ENCODE measurements around the gene KLF11. TPM values are rescaled to one million over a fixed set of nuclear protein-coding genes. Genes with fewer than 3 reads are reported as not detected.

Gene KLF11
- total and polyA plus RNA-seq, 5 experiments from 2014 or later, result 1.3 to 10.8 (median 4.3) TPM

DNA sequence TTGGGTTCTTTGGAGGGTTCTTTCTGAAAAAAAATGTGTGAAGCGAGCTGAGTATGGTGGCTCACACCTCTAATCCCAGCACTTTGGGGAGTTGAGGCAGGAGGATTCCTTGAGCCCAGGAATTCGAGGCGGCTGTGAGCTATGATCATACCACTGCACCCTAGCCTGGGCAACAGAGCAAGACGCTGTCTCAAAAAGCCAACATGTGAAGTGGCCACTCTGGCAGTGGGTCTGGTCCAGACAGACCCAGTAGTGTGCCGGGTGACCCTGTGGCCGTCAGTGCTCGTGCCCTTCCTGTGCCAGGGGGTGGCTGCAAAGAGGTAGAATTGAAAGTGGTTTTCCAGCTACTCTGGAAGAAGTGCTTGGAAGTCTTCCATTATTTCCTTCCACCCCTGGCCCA is 11.6 kb downstream of the KLF11 start:
- no peak overlapping the region for H3K4me3 Mint-ChIP-seq
- POLR2A ChIA-PET, result no interaction called here
- peaks cover 8 to 45% (median 16%) of the 10 kb centered on the region in 3 donors for H3K36me3 Mint-ChIP-seq
- no peaks in the 10 kb centered on the region for H3K9me3 Mint-ChIP-seq
- peaks cover 0 to 3% (median 0%) of the 10 kb centered on the region in 5 donors for H3K27me3 Mint-ChIP-seq
- peaks cover 0 to 8% (median 4%) of the 10 kb centered on the region in 4 donors for H3K4me1 Mint-ChIP-seq
- DNase-seq (no peak), ATAC-seq (no peak)
- H3K27ac Mint-ChIP-seq, result no peak overlapping the region

- peaks cover 0 to 8% (median 4%) of the 10 kb centered on the region in 4 donors for H3K4me1 Mint-ChIP-seq
- H3K36me3 Mint-ChIP-seq, result peaks cover 8 to 39% (median 16%) of the 10 kb centered on the region in 3 donors
- H3K9me3 Mint-ChIP-seq, result no peaks in the 10 kb centered on the region
- H3K27ac Mint-ChIP-seq, result no peak overlapping the region
- POLR2A ChIA-PET, result no interaction called here
- ATAC-seq (no peak), DNase-seq (no peak)
- H3K4me3 Mint-ChIP-seq, result no peak overlapping the region
- peaks cover 0 to 3% (median 0%) of the 10 kb centered on the region in 5 donors for H3K27me3 Mint-ChIP-seq
These were observed 13.1 kb downstream of the KLF11 start for GRCh38 chr2:10056439-10056838.

DNA sequence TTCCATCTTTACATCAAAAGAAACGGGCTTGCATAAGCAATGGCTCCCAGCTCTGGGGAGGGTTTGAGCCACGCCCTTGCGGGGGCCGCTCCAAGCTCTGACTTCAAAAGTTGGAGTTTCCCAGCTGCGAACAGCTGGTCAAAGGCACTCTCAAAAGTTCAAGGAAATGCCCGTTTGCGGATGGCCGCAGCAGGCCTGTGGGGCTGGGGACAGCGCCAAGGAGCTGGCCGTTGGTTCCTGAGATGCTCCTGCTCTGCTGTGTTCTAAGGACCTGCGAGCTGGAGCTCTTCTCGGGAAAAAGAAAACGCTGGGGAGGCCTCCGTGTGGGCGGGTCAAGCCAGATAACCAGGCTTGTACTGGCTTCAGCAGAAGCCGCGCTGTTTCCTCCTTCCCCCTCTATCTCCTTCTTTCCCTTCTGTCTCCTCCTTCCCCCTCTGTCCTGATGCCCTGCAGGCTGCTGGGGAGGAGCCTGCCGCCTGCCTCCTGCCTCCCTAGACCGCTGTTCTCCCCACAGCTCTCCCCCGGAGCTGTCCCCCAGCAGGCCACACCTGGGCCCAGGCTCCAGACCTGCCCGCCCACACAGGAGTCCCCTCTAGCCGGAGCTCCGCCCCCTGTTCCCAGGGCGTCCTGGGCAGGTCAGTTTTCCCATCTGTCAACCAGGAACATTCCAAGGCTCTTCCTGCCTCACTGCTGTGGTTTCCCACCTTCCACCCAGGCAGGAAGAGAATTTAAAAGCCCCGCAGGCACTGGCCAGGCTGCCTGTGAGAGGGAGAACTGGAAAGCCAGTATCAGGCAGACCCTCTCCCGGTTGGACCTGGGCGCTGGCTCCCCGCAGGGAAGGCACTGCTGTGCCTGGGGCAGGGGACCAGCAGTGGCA is 14.1 kb downstream of the KLF11 start:
- no peak for DNase-seq
- H3K27me3 Mint-ChIP-seq, result peaks cover 0 to 3% (median 0%) of the 10 kb centered on the region in 5 donors
- H3K36me3 Mint-ChIP-seq, result peaks cover 8 to 32% (median 10%) of the 10 kb centered on the region in 3 donors
- no peak for ATAC-seq
- H3K27ac Mint-ChIP-seq, result no peak overlapping the region
- peaks cover 0 to 8% (median 4%) of the 10 kb centered on the region in 4 donors for H3K4me1 Mint-ChIP-seq
- no peaks in the 10 kb centered on the region for H3K9me3 Mint-ChIP-seq
- POLR2A ChIA-PET, result interaction anchor here (0.6 kb wide), 2 partner anchors 20 to 100 kb away, joined by 5 to 6 read pairs; no protein-coding TSS in a partner anchor
- no peak overlapping the region for H3K4me3 Mint-ChIP-seq

DNA sequence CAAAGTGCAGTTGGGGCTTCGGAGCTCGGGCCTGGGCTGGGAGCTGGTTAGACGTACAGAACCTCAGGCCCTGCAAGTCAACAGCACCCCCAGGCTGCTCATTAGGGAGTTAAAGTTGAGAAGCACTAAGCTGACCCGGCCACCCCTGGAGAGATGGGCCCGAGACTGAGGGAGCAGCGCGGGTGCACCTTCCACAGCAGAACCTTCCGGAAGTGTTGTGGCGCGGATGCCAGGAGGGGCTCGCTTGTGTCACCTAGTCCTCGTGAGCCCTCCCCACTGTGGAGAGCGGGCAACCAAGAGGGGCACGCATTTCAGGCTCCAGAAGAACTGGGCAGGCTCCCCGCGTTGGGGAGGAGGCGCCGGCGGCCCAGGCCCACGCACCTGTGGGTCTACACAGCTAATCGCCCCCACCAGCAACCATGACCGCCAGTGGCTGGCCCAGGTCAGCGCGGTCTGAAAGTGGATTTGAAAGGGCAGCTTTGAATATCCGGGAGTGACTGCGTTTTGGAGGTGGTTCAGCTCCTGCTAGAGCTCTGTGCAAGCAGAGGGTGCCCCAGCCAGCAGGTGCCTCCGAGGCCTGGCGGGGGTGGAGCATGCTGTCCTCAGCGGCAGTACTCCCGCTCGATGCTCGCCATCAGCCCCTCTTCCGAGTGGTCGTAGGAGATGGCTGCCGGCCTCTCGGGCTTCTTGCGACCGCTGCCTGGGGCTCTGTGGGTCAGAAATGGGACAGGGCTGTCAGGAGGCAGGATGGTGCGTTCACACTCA is 15.1 kb downstream of the KLF11 start:
- Mint-ChIP-seq H3K36me3 (peaks cover 4 to 22% (median 10%) of the 10 kb centered on the region in 3 donors), H3K27ac (no peak overlapping the region), H3K4me1 (peaks cover 0 to 8% (median 4%) of the 10 kb centered on the region in 4 donors), H3K4me3 (no peak overlapping the region), H3K9me3 (no peaks in the 10 kb centered on the region), H3K27me3 (peaks cover 0 to 8% (median 1%) of the 10 kb centered on the region in 5 donors)
- ATAC-seq (no peak), DNase-seq (no peak)
- POLR2A ChIA-PET, result no interaction called here

GRCh38 chr2:10059016-10059351 is 15.6 kb downstream of the KLF11 start:
- DNase-seq, result no peak
- Mint-ChIP-seq H3K27me3 (peaks cover 0 to 8% (median 1%) of the 10 kb centered on the region in 5 donors), H3K9me3 (no peaks in the 10 kb centered on the region), H3K4me3 (no peak overlapping the region), H3K36me3 (peaks cover 2 to 17% (median 10%) of the 10 kb centered on the region in 3 donors), H3K27ac (peak overlapping the region in 1 of 10 donors; percentile 53), H3K4me1 (peaks cover 0 to 8% (median 4%) of the 10 kb centered on the region in 4 donors)
- ATAC-seq, result no peak
- POLR2A ChIA-PET, result no interaction called here

DNA sequence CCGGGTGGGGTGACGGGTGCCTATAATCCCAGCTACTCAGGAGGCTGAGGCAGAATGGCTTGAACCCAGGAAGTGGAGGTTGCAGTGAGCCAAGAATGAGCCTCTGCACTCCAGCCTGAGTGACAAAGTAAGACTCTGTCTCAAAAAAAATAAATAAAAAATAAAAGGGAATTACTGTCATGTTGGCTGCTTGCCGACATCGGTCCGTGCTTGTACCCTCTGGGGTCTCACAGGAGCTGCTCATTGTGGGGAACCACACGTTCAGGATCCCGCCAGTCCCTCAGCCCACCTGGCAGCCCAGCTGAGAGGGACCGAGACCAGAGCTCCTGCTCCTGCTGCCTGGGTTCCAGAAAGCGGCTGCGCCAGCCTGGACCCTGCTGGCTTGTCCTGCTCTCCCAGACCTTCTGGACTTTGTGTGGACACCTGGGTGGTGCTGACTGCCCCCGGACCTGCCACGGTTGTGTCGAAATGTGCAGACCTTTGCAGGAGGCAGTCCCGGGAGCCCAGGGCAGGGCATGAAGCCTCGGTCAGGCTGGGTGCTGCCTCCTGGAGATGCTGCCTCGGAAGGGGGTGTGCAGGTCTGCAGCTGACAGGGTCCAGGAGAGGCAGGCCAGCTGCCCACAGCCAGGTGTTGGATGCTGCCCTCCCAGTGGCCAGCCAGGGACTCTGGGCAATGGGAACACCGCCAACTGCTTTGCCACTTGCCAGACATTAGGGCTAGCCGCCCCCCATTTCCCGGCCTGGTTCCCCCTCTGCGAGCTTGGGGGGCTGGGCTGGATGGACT is 16.4 kb downstream of the KLF11 start:
- POLR2A ChIA-PET, result no interaction called here
- DNase-seq (no peak), ATAC-seq (no peak)
- H3K27me3 Mint-ChIP-seq, result peaks cover 0 to 8% (median 1%) of the 10 kb centered on the region in 5 donors
- no peaks in the 10 kb centered on the region for H3K9me3 Mint-ChIP-seq
- peaks cover 0 to 9% (median 7%) of the 10 kb centered on the region in 3 donors for H3K36me3 Mint-ChIP-seq
- H3K4me1 Mint-ChIP-seq, result peaks cover 0 to 8% (median 4%) of the 10 kb centered on the region in 4 donors
- H3K4me3 Mint-ChIP-seq, result no peak overlapping the region
- H3K27ac Mint-ChIP-seq, result no peak overlapping the region

- no peaks in the 10 kb centered on the region for H3K36me3 Mint-ChIP-seq
- H3K27ac Mint-ChIP-seq, result no peak overlapping the region
- H3K4me1 Mint-ChIP-seq, result peaks cover 0 to 8% (median 4%) of the 10 kb centered on the region in 4 donors
- H3K9me3 Mint-ChIP-seq, result no peaks in the 10 kb centered on the region
- DNase-seq, result no peak
- no peak for ATAC-seq
- H3K27me3 Mint-ChIP-seq, result peaks cover 0 to 8% (median 0%) of the 10 kb centered on the region in 5 donors
- POLR2A ChIA-PET, result no interaction called here
- no peak overlapping the region for H3K4me3 Mint-ChIP-seq
These were observed 18.0 kb downstream of the KLF11 start for GRCh38 chr2:10061221-10061925.

DNA sequence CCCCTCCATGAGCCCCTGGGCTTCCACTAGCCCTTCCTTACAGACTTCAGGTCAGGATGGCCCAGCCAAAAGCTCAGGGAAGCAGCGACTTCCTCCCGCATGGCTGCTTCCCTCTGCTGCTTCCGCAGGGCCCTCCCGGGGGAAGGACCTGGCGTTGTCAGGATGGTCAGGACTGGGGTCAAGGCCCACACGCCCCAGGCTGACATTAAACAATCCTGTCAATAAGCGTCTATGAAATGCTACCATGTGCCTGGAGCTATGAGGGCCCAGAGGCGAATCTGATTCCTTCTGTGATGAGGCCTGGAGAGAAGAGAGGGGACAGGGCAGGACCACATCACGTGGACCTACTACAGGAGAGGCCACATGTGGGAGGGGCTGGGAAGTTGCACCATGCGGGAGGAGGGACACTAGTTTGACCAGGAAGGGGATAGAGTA is 19.6 kb downstream of the KLF11 start:
- POLR2A ChIA-PET, result no interaction called here

DNA sequence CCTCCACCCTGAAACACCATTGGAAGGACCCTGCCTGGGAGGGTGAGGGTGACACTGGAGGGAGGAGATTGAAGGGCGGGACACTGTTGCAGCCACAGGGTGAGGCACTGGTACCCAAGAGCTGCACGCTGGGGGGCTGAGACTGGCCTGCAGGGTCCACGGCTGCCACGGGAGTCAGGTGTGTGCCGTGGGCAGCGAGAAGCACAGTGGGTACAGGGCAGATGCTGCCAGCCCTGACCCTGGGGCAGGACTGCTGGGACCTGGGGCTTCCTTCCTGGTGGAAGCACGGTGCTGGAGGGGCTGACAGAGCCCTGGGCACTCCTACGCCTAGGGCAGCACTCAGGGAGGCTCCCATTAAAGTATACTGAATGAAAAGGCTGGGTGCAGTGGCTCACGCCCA is 20.2 kb downstream of the KLF11 start:
- no peak overlapping the region for H3K27ac Mint-ChIP-seq
- no peaks in the 10 kb centered on the region for H3K4me1 Mint-ChIP-seq
- peaks cover 0 to 6% (median 2%) of the 10 kb centered on the region in 3 donors for H3K36me3 Mint-ChIP-seq
- no peak overlapping the region for H3K4me3 Mint-ChIP-seq
- POLR2A ChIA-PET, result no interaction called here
- ATAC-seq, result no peak
- DNase-seq, result no peak
- peaks cover 0 to 8% (median 0%) of the 10 kb centered on the region in 5 donors for H3K27me3 Mint-ChIP-seq
- peaks cover 0 to 9% (median 3%) of the 10 kb centered on the region in 9 donors for H3K9me3 Mint-ChIP-seq

More for the DNA sequence above, 19.6 kb downstream of the KLF11 start:
- Mint-ChIP-seq H3K27ac (no peak overlapping the region), H3K36me3 (peaks cover 0 to 3% (median under 1%) of the 10 kb centered on the region in 3 donors), H3K9me3 (peaks cover 0 to 5% (median under 1%) of the 10 kb centered on the region in 9 donors), H3K4me3 (no peak overlapping the region), H3K27me3 (peaks cover 0 to 8% (median 0%) of the 10 kb centered on the region in 5 donors), H3K4me1 (no peaks in the 10 kb centered on the region)
- no peak for ATAC-seq
- DNase-seq, result no peak

DNA sequence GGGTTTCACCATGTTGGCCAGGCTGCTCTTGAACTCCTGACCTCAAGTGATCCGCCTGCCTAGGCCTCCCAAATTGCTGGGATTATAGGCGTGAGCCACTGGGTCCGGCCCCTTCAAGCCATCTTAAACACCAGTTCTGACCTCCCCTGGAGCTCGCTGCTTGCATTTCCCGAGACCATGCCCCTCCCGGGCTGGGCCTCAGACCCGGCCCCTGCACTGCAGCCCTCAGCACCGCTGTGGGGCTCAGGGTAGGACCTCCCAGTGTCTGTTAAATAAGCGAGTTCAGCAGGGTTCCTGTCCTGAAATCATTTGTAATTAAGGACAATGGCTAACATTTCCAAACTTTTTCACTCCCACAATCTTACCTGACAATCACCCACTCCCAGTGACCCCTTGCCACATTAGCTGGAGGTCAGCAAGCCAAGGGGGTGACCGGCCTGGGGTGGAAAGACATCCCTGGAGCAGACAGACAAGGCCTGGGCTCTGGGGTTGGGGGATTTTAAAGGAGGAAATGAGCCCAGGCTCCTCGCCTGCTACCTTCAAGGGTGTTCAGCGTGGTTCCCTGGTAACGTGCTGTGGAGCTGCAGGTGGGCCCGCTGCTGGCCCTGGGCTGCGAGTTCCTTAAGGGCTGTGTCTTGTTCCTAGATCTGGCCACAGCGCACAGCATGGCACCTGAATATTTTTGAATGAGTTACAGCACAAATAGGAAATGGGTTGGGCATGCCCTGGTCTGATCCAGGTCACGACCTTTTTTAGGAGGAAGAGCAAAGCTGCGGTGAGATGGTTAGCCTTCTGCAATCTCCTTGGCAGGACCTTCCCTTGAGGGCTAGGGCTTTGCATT is 21.8 kb downstream of the KLF11 start:
- Mint-ChIP-seq H3K4me1 (no peaks in the 10 kb centered on the region), H3K27me3 (peaks cover 0 to 5% (median 0%) of the 10 kb centered on the region in 5 donors), H3K4me3 (no peak overlapping the region), H3K27ac (no peak overlapping the region), H3K36me3 (peaks cover 0 to 6% (median 2%) of the 10 kb centered on the region in 3 donors), H3K9me3 (peaks cover 0 to 9% (median 3%) of the 10 kb centered on the region in 9 donors)
- DNase-seq, result no peak
- POLR2A ChIA-PET, result no interaction called here
- ATAC-seq, result no peak

GRCh38 chr2:10065773-10066055 is 22.4 kb downstream of the KLF11 start:
- no peaks in the 10 kb centered on the region for H3K4me1 Mint-ChIP-seq
- POLR2A ChIA-PET, result no interaction called here
- H3K27ac Mint-ChIP-seq, result no peak overlapping the region
- H3K36me3 Mint-ChIP-seq, result peaks cover 0 to 6% (median 2%) of the 10 kb centered on the region in 3 donors
- DNase-seq (no peak), ATAC-seq (no peak)
- H3K27me3 Mint-ChIP-seq, result peaks cover 0 to 5% (median 0%) of the 10 kb centered on the region in 5 donors
- H3K9me3 Mint-ChIP-seq, result peaks cover 0 to 9% (median 3%) of the 10 kb centered on the region in 9 donors
- H3K4me3 Mint-ChIP-seq, result no peak overlapping the region

Measured in naive thymus-derived CD8-positive, alpha-beta T cell (primary cell).